GM12891 (cell line): ENCODE measurements around the gene MAP3K20.

ENCODE experiments used
- DNase-seq: peaks from one replicate; pipeline ENCODE4 v3.0.0; 2011; ENCODE audit warnings: low spot score; ENCODE audit not compliant: insufficient read length
- FAIRE-seq: peaks from 2 replicates; lab custom pipeline; 2011; peaks lifted over from hg19 to GRCh38; lab: Jason Lieb, UNC
- PAX5 ChIP-seq: IDR thresholded peaks from 2 replicates; pipeline ENCODE4 v1.6.1; 2011; ENCODE audit warnings: low read length, moderate library complexity, mild to moderate bottlenecking; ENCODE audit not compliant: insufficient read depth, severe bottlenecking
- POLR2A ChIP-seq: IDR thresholded peaks from 2 replicates; pipeline ENCODE4 v1.6.1; 2011; ENCODE audit warnings: low read depth, low read length, control low read depth
- POLR2AphosphoS5 ChIP-seq: IDR thresholded peaks from 2 replicates; pipeline ENCODE4 v1.6.1; 2011; ENCODE audit warnings: low read depth, low read length, control low read depth
- POU2F2 ChIP-seq: IDR thresholded peaks from 2 replicates; pipeline ENCODE4 v1.6.1; 2011; ENCODE audit warnings: low read depth, mild to moderate bottlenecking, control low read depth, low read length, moderate library complexity
- SPI1 ChIP-seq: IDR thresholded peaks from 2 replicates; pipeline ENCODE4 v1.6.1; 2011; ENCODE audit warnings: low read depth, low read length, control low read depth
- TAF1 ChIP-seq: IDR thresholded peaks from 2 replicates; pipeline ENCODE4 v1.6.1; 2011; ENCODE audit warnings: low read depth, low read length, control low read depth

Gene MAP3K20

GRCh38 chr2:173282795-173283545 is 207.3 kb downstream of the MAP3K20 start:
- DNase-seq (no peak), FAIRE-seq (no peak)
- TF ChIP-seq TAF1: no peak

DNA sequence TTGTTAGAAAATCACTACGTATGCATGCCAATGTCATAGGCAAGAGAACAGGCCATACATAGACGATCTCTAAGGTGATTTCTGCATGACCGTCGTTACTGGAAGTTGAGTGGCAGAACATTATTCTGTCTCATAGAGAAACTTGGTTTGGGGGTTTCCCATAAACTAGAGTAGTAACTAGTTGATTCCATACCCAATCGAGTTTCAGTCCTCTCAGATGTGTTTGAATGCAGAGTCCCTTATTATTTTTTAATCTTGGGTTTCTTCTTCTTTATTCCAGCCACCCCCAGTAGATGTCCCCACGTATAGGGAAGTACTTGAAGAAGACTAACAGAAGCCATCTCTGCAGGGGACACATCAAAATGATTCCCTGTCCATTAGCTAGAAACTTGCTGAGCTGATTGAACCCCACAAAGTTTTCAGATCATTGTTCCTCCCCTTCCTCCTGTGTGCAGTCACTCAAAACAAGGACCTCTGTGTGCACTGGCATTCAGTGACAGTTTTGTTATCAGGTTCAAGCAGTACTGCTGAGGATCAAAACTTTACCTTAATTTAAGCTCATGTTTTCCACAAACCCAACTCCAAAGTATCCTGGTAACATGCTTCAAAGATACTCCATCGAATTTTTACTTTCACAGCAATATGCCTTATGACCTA is 210.6 kb downstream of the MAP3K20 start:
- FAIRE-seq (peak; percentile 38), DNase-seq (peak; percentile 32)
- no peak for TF ChIP-seq TAF1
- TF ChIP-seq POU2F2: no peak
- TF ChIP-seq POLR2A: no peak
- no peak for TF ChIP-seq PAX5
- TF ChIP-seq SPI1: no peak
- no peak for TF ChIP-seq POLR2AphosphoS5

- DNase-seq: no peak
- TF ChIP-seq POLR2A: no peak
- no peak for TF ChIP-seq PAX5
- no peak for TF ChIP-seq POLR2AphosphoS5
- TF ChIP-seq TAF1: no peak
- no peak for TF ChIP-seq POU2F2
- TF ChIP-seq SPI1: no peak
- no peak for FAIRE-seq
These were observed 211.9 kb downstream of the MAP3K20 start for GRCh38 chr2:173287594-173287993.

DNA sequence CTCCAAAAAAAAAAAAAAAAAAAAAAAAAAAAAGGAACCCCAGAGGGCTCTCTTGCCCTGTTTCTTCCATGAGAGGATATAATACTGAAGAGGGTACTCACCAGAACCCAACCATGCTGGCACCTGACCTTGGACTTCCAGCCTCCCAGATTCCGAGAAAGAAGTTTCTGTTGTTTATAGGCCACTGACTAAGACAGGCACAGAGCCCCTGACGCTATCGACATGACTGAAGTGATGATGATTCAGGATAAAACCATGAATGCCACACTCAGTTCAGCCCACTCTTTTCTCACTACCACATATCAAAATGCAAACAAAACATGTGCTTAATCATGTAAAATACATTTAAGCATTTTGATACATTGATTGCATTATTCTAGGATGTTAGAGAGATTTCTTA is 212.9 kb downstream of the MAP3K20 start:
- DNase-seq: no peak
- FAIRE-seq: no peak

GRCh38 chr2:173290046-173290445 is 214.4 kb downstream of the MAP3K20 start:
- TF ChIP-seq POLR2A: no peak
- no peak for TF ChIP-seq POU2F2
- no peak for TF ChIP-seq SPI1
- no peak for TF ChIP-seq PAX5
- no peak for TF ChIP-seq TAF1
- TF ChIP-seq POLR2AphosphoS5: no peak
- FAIRE-seq (no peak), DNase-seq (no peak)

More for the DNA sequence above, 212.9 kb downstream of the MAP3K20 start:
- TF ChIP-seq POLR2A (no peak), TAF1 (no peak), PAX5 (no peak), POU2F2 (no peak), SPI1 (no peak), POLR2AphosphoS5 (no peak)

- no peak for TF ChIP-seq SPI1
- no peak for TF ChIP-seq POU2F2
- no peak for TF ChIP-seq POLR2AphosphoS5
- no peak for TF ChIP-seq TAF1
- no peak for TF ChIP-seq PAX5
- no peak for TF ChIP-seq POLR2A
- FAIRE-seq (no peak), DNase-seq (no peak)
These were observed 214.9 kb downstream of the MAP3K20 start for GRCh38 chr2:173290518-173290917.

GRCh38 chr2:173291412-173291811 is 215.8 kb downstream of the MAP3K20 start:
- TF ChIP-seq SPI1: no peak
- no peak for TF ChIP-seq POLR2A
- no peak for TF ChIP-seq TAF1
- TF ChIP-seq POLR2AphosphoS5: no peak
- no peak for DNase-seq
- no peak for FAIRE-seq

DNA sequence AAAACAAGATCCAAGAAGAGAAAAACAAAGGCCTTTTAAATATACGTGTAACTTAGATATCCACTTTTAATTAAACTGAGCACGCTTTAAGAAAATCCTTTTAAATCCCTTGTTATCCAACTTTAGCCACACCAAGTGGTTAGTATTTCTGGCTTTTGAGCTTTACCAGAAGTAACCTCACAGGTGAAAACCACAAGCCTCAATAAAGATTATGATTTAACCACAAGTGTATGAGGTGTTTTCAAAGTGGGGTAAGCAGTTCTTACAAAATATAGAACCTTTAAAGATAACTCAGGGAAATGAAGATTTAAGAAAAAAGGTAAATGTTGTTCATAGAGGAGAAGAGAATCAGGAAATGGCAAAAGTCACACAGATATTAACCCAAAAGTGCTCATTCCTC is 220.6 kb downstream of the MAP3K20 start:
- TF ChIP-seq POU2F2 (no peak), PAX5 (no peak), POLR2A (no peak), TAF1 (no peak), SPI1 (no peak), POLR2AphosphoS5 (no peak)
- FAIRE-seq: no peak
- DNase-seq: no peak

GRCh38 chr2:173298536-173299097 is 223.0 kb downstream of the MAP3K20 start:
- DNase-seq: no peak
- TF ChIP-seq POLR2A (no peak), POLR2AphosphoS5 (no peak), PAX5 (no peak), SPI1 (no peak), TAF1 (no peak), POU2F2 (no peak)
- FAIRE-seq: no peak

GRCh38 chr2:173299764-173300163 is 224.1 kb downstream of the MAP3K20 start:
- DNase-seq: no peak
- no peak for FAIRE-seq
- no peak for TF ChIP-seq PAX5
- TF ChIP-seq SPI1: no peak
- no peak for TF ChIP-seq POLR2AphosphoS5
- no peak for TF ChIP-seq POLR2A
- TF ChIP-seq TAF1: no peak
- no peak for TF ChIP-seq POU2F2
